Suprapubic skin (tissue), 4 donors: ENCODE measurements around the gene UBAC1.

Experiments used
- CTCF ChIP-seq, 2 donors: fragments of 200-600 bp in 1 of 2; fragments of 450-650 bp in 1 of 2; sonication (generic) in 1 of 2; IDR thresholded peaks; one replicate each; pipeline ENCODE4 v1.5.1; 2016 to 2019; ENCODE audit warnings: antibody characterized with exemption in 2 of 2, mild to moderate bottlenecking in 1 of 2, moderate library complexity in 1 of 2
- EP300 ChIP-seq: sonication (generic); formaldehyde crosslinking; IDR thresholded peaks from one replicate; pipeline ENCODE4 v1.6.1; 2017; ENCODE audit warnings: antibody characterized with exemption
- POLR2A ChIP-seq, 2 donors: fragments of 450-650 bp; IDR thresholded peaks; one replicate each; pipeline ENCODE4 v1.6.1; 2017; ENCODE audit warnings: antibody characterized with exemption in 2 of 2, mild to moderate bottlenecking in 2 of 2, moderate library complexity in 2 of 2
- POLR2AphosphoS5 ChIP-seq, 3 donors: sonication (generic); formaldehyde crosslinking; IDR thresholded peaks; one replicate each; pipeline ENCODE4 v1.6.1; 2017; ENCODE audit warnings: antibody characterized with exemption in 3 of 3

GRCh38 chr9:135891027-135891631 is 70.0 kb downstream of the UBAC1 start:
- TF ChIP-seq CTCF (IDR thresholded peaks at IDR 0.05) = no peak
- TF ChIP-seq POLR2AphosphoS5 (IDR thresholded peaks at IDR 0.05) = no peak
- no peak for TF ChIP-seq POLR2A (IDR thresholded peaks at IDR 0.05)
- TF ChIP-seq EP300 = no peak
